ENCODE data around the gene KIAA0232.

DNA sequence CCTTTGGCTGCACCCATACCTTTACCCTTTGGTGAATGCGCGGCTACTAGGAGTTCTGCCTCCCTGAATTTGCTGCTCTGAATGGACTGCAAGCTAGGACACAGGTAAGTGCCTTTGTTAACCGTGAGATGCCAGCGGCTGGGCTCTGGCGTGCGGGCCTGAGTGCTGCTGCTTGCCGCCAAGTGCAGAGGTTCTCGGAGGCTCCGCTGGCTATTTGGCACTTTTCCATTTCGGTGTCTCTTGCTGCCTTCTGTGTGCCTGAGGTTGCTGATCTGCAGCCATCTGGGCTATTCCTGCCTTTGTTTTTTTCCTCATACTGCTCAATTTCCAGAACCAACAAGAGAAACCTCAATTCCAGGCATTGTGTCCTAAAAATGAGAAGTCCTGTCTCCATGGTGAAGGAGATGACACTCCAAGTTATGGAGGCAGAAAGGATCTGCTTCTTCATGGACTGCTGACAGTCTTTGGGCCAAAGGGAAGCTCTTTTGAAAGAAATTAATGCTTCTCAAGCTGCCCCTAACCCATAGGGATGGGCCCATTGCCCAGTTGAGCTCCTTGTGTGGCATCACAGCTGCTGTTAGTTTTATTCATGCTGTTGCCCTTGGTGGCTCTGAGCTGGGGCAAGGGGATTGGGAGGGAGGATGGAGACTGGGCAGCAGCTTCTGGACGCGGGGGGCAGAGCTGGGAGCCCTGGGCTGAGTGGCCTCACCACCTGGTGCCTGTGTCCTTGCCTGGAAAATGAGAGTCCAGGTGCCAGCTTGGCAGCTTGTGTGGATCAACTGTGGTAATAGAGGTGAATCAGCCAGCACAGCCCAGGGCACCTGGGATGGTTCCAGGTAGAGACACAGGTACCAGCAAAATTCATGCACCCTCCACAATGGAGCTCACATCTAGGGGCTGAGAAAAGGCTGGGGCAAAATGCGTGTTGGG lies 123.3 kb downstream of the KIAA0232 start:
- TF ChIP-seq ZNF785 (CRISPR knock-in tag; IDR thresholded peaks at IDR 0.05) (no peak), BHLHE40 (IDR thresholded peaks at IDR 0.05; ENCODE audit: low read length) (no peak)

Measured in K562 (cell line).